MM.1S (cell line): ENCODE results near the gene GNLY.

Source experiments
- DNase-seq: peaks from one replicate; pipeline ENCODE4 v3.0.0-alpha.2; 2015
- H2AFZ ChIP-seq: fragments of 300-600 bp; sonication (generic); 2 replicates; pipeline ENCODE4 v1.6.0; 2016; ENCODE audit warnings: antibody characterized with exemption, low read length
- H3F3A ChIP-seq: fragments of 300-600 bp; sonication (generic); 2 replicates; pipeline ENCODE4 v1.6.1; 2016; ENCODE audit warnings: mild to moderate bottlenecking, antibody characterized with exemption, low read length, moderate library complexity, mixed read lengths; ENCODE audit not compliant: insufficient read depth
- H3K27ac ChIP-seq: fragments of 300-600 bp; sonication (generic); 2 replicates; pipeline ENCODE4 v1.5.1; 2016; ENCODE audit warnings: mild to moderate bottlenecking, low read length
- H3K27me3 ChIP-seq: fragments of 300-600 bp; sonication (generic); replicated peaks from 2 replicates; pipeline ENCODE4 v1.6.0; 2016; ENCODE audit warnings: low read length; ENCODE audit not compliant: insufficient read depth
- H3K36me3 ChIP-seq: fragments of 300-600 bp; sonication (generic); replicated peaks from 2 replicates; pipeline ENCODE4 v1.6.1; 2016; ENCODE audit warnings: mild to moderate bottlenecking, low read length, mixed read lengths; ENCODE audit not compliant: insufficient read depth
- H3K4me1 ChIP-seq: fragments of 300-600 bp; sonication (generic); 2 replicates; pipeline ENCODE4 v1.6.1; 2016; ENCODE audit warnings: low read length, mixed read lengths
- H3K4me2 ChIP-seq: fragments of 300-600 bp; sonication (generic); 2 replicates; pipeline ENCODE4 v1.6.0; 2016; ENCODE audit warnings: low read depth, low read length
- H3K4me3 ChIP-seq: fragments of 300-600 bp; sonication (generic); 2 replicates; pipeline ENCODE4 v1.5.1; 2016; ENCODE audit warnings: low read length, mixed read lengths
- H3K79me2 ChIP-seq: fragments of 300-600 bp; sonication (generic); 2 replicates; pipeline ENCODE4 v1.6.1; 2016; ENCODE audit warnings: mixed run types, low read length, mixed read lengths
- H3K9ac ChIP-seq: fragments of 300-600 bp; sonication (generic); 2 replicates; pipeline ENCODE4 v1.6.1; 2016; ENCODE audit warnings: low read length, mixed read lengths
- H3K9me2 ChIP-seq: fragments of 300-600 bp; sonication (generic); replicated peaks from 2 replicates; pipeline ENCODE4 v1.6.1; 2016; ENCODE audit warnings: mild to moderate bottlenecking, low read length, mixed read lengths; ENCODE audit not compliant: insufficient read depth
- H3K9me3 ChIP-seq: fragments of 300-600 bp; sonication (generic); replicated peaks from 2 replicates; pipeline ENCODE4 v1.6.1; 2016; ENCODE audit warnings: mild to moderate bottlenecking, low read length, mixed read lengths; ENCODE audit not compliant: insufficient read depth
- H4K20me1 ChIP-seq: fragments of 300-600 bp; sonication (generic); 2 replicates; pipeline ENCODE4 v1.6.1; 2016; ENCODE audit warnings: mild to moderate bottlenecking, low read length, moderate library complexity, mixed read lengths; ENCODE audit not compliant: insufficient read depth
- EZH2 ChIP-seq: fragments of 300-600 bp; sonication (generic); optimal IDR thresholded peaks from 2 replicates; pipeline ENCODE3; 2017; ENCODE audit warnings: low read depth, mild to moderate bottlenecking, antibody characterized with exemption, low read length, mixed read lengths
- EZH2phosphoT487 ChIP-seq: fragments of 300-600 bp; sonication (generic); IDR thresholded peaks from 2 replicates; pipeline ENCODE4 v1.6.1; 2018; ENCODE audit warnings: antibody characterized with exemption, low read length
- TF ChIP-seq, protein P1 (sequence below): fragments of 300-600 bp; sonication (generic); IDR thresholded peaks from 2 replicates; pipeline ENCODE4 v1.5.1; 2016; ENCODE audit warnings: antibody characterized with exemption, low read length, mixed read lengths

GNLY gene

DNA sequence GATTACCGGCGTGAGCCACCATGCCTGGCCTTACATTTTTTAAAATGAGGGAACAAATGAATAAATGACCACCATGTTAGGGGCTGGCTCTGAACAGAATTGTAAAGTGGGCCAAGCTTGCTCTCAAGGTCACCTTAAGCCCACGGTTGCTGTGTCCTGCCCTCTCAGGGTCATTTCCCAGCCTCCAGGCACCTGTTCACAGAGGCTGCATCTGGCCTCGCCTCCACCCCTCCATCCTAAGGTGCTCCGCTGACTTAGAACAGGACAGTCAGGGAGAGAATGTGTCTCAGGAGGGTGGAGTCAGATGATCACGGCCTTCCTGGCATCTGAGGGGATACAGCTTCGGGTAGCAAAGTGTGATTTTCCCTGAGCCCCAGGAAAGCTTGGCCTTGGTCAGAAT is 33.4 kb upstream of the GNLY start:
- Histone ChIP-seq H3F3A (no peaks in the 10 kb centered on the region; the same call in 1 of the 2 replicates), H3K27ac (no peak overlapping the region), H3K27me3 (no peaks in the 10 kb centered on the region), H3K36me3 (no peaks in the 10 kb centered on the region), H3K4me3 (no peak overlapping the region), H3K9me3 (no peaks in the 10 kb centered on the region), H3K9me2 (no peaks in the 10 kb centered on the region), H2AFZ (no peak overlapping the region), H3K79me2 (no peaks in the 10 kb centered on the region), H3K4me2 (no peak overlapping the region), H4K20me1 (no peaks in the 10 kb centered on the region), H3K4me1 (no peaks in the 10 kb centered on the region), H3K9ac (no peak overlapping the region)
- no peak for DNase-seq
- no peak for TF ChIP-seq EZH2
- no peak for TF ChIP-seq EZH2phosphoT487
- TF ChIP-seq, protein P1, sequence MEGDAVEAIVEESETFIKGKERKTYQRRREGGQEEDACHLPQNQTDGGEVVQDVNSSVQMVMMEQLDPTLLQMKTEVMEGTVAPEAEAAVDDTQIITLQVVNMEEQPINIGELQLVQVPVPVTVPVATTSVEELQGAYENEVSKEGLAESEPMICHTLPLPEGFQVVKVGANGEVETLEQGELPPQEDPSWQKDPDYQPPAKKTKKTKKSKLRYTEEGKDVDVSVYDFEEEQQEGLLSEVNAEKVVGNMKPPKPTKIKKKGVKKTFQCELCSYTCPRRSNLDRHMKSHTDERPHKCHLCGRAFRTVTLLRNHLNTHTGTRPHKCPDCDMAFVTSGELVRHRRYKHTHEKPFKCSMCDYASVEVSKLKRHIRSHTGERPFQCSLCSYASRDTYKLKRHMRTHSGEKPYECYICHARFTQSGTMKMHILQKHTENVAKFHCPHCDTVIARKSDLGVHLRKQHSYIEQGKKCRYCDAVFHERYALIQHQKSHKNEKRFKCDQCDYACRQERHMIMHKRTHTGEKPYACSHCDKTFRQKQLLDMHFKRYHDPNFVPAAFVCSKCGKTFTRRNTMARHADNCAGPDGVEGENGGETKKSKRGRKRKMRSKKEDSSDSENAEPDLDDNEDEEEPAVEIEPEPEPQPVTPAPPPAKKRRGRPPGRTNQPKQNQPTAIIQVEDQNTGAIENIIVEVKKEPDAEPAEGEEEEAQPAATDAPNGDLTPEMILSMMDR: no peak

DNA sequence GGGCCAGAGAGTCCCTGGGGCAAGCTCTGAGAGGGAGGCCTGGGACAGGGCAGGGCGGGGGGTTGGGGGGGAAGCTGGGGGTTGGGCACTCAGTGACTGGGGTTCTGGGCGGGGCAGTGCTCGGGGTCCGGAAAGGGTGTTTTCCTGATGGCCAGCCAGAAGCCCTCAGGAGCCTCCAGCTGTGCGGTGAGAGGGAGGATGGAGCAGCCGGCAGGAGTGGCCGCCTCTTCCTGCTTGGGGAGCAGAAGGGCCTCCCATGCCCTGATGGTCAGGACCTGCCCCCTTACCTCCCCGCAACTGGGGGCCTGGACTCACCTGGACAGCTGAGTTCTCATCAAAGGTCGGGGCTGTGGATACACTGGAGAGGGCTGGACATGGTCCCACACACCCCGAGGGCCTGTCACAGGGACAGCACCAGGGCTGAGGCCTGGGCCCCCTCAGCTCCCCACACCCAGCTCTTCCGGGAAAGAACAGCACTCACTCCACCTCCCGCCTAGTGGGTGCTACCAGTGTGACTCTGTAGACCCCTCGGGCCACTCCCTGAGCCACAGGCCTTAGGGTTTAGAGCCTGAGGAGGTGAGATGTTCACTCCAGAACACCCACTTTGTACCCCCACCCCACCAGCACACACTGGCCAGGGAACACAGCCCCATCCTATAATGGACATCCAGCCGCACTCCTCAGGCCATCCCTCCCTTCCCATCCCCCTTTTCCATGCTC is 32.9 kb upstream of the GNLY start:
- no peaks in the 10 kb centered on the region for H3K9me2 ChIP-seq
- no peak overlapping the region for H3K27ac ChIP-seq
- H3K36me3 ChIP-seq: no peaks in the 10 kb centered on the region
- no peak overlapping the region for H3K4me3 ChIP-seq
- H3K27me3 ChIP-seq: no peaks in the 10 kb centered on the region
- no peak overlapping the region for H3K4me2 ChIP-seq
- no peaks in the 10 kb centered on the region for H3K4me1 ChIP-seq
- no peaks in the 10 kb centered on the region; the same call in 1 of the 2 replicates for H3F3A ChIP-seq
- no peak for DNase-seq
- no peaks in the 10 kb centered on the region for H4K20me1 ChIP-seq
- no peak overlapping the region for H3K9ac ChIP-seq
- no peak overlapping the region for H2AFZ ChIP-seq
- TF ChIP-seq EZH2phosphoT487 (no peak), EZH2 (no peak)
- TF ChIP-seq, protein P1: no peak
- no peaks in the 10 kb centered on the region for H3K9me3 ChIP-seq
- H3K79me2 ChIP-seq: no peaks in the 10 kb centered on the region

DNA sequence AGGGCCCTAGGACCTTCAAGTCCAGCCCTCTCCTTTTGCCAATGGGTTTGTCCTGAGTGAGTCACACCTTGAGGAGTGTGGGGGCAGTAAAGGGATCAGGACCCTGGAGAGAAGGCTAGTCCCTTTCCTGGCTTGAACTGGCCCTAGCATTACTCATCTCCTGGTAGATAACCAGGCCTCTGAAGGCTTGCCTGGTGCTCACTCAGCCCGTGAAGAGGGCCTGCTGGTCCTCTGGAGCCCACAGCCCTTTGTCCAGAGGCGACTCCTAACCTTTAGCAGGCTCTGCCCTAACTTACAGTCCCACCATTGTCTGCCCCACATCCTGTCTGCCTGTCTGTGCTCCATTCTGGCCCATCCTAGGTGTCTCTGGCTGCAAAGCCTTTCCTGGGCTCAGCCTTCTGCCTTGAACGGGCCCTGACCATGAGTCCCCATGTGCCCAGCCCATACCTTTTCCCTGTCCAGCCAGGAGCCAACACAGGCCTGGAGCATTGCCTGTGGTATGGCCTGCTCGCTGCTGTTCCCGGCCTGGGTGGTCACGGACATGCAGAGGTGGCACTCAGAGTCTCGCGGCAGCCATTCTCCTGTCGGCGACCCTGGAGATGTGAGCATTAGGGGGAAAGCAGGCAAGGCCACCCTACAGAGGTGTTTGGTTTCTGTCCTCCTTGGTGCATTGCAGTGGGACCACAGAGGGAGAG is 31.1 kb upstream of the GNLY start:
- H2AFZ ChIP-seq: no peak overlapping the region
- no peaks in the 10 kb centered on the region for H3K27me3 ChIP-seq
- DNase-seq: no peak
- no peak overlapping the region for H3K27ac ChIP-seq
- H4K20me1 ChIP-seq: no peaks in the 10 kb centered on the region
- no peaks in the 10 kb centered on the region for H3K9me2 ChIP-seq
- no peaks in the 10 kb centered on the region for H3K79me2 ChIP-seq
- no peaks in the 10 kb centered on the region for H3F3A ChIP-seq
- no peak overlapping the region for H3K9ac ChIP-seq
- TF ChIP-seq, protein P1: no peak
- TF ChIP-seq EZH2: no peak
- TF ChIP-seq EZH2phosphoT487: no peak
- no peak overlapping the region for H3K4me3 ChIP-seq
- H3K4me1 ChIP-seq: no peaks in the 10 kb centered on the region
- H3K36me3 ChIP-seq: no peaks in the 10 kb centered on the region
- no peaks in the 10 kb centered on the region for H3K9me3 ChIP-seq
- no peak overlapping the region for H3K4me2 ChIP-seq
